Tibial nerve (tissue), 3 donors: ENCODE data around the gene DYNC1H1.

Experiments
- CTCF ChIP-seq, 5 experiments: fragments of 200-600 bp in 3 of 5; fragments of 450-650 bp in 2 of 5; sonication (generic) in 3 of 5; IDR thresholded peaks; one replicate each; pipeline ENCODE4 v1.5.1; 2016 to 2019; ENCODE audit warnings: antibody characterized with exemption in 5 of 5, mild to moderate bottlenecking in 3 of 5, moderate library complexity in 2 of 5
- POLR2A ChIP-seq, 2 donors: fragments of 450-650 bp; IDR thresholded peaks; one replicate each; pipeline ENCODE4 v1.6.1; 2017; ENCODE audit warnings: antibody characterized with exemption in 2 of 2, mild to moderate bottlenecking in 2 of 2, moderate library complexity in 2 of 2

GRCh38 chr14:102040153-102040552 lies 75.8 kb downstream of the DYNC1H1 start:
- TF ChIP-seq CTCF (IDR thresholded peaks at IDR 0.05), result no peak
- no peak for TF ChIP-seq POLR2A (IDR thresholded peaks at IDR 0.05)
